ENCODE results near the gene EP400. TPM values are rescaled to one million over a fixed set of nuclear protein-coding genes. Genes with fewer than 3 reads are reported as not detected.

EP400 gene
- total RNA-seq, 1 experiment from 2014 or later, result 61.7 TPM

- Histone ChIP-seq H4K5ac (ENCODE audit: insufficient read length, low read depth, low read length) (no peak overlapping the region), H3K4me2 (ENCODE audit: insufficient read depth, insufficient read length, low read length) (no peak overlapping the region), H3K27ac (ENCODE audit: insufficient read length, low read depth, low read length) (no peak overlapping the region), H3K18ac (ENCODE audit: insufficient read length, low read depth, low read length) (no peak overlapping the region), H3K14ac (ENCODE audit: insufficient read depth, low read length) (no peak overlapping the region), H3K23me2 (ENCODE audit: insufficient read length, low read depth, low read length, poor library complexity, severe bottlenecking) (no peaks in the 10 kb centered on the region), H3K4me1 (ENCODE audit: insufficient read depth, low read length) (no peaks in the 10 kb centered on the region), H4K8ac (replicated peaks; ENCODE audit: insufficient read length, low read depth, low read length) (no peak overlapping the region), H3K4ac (ENCODE audit: low read depth, low read length) (no peak overlapping the region), H3K79me2 (ENCODE audit: insufficient read depth, low read length) (no peaks in the 10 kb centered on the region), H2AK5ac (ENCODE audit: insufficient read length, low read length) (no peak overlapping the region), H2AFZ (ENCODE audit: low read length) (no peak overlapping the region), H3K9ac (ENCODE audit: extremely low read depth, insufficient read length, low read length) (no peak overlapping the region), H2BK120ac (ENCODE audit: low read depth, low read length, poor library complexity, severe bottlenecking) (no peak overlapping the region), H4K91ac (ENCODE audit: insufficient read length, low read depth, low read length) (no peak overlapping the region), H4K20me1 (ENCODE audit: control insufficient read depth, insufficient read depth, insufficient read length) (no peaks in the 10 kb centered on the region), H2BK5ac (ENCODE audit: insufficient read length, low read length) (no peak overlapping the region), H2BK20ac (ENCODE audit: low read depth, low read length, poor library complexity, severe bottlenecking) (no peak overlapping the region), H3K23ac (ENCODE audit: insufficient read length, low read depth, low read length) (no peak overlapping the region), H2BK12ac (ENCODE audit: insufficient read length, low read depth, low read length) (no peak overlapping the region), H3K79me1 (ENCODE audit: insufficient read depth, low read depth, low read length, poor library complexity, severe bottlenecking) (no peaks in the 10 kb centered on the region), H3K9me3 (ENCODE audit: control insufficient read depth, low read depth, low read length) (no peaks in the 10 kb centered on the region), H2BK15ac (ENCODE audit: low read depth, low read length) (no peak overlapping the region), H3K56ac (ENCODE audit: insufficient read length, low read depth, low read length) (no peak overlapping the region), H3K27me3 (ENCODE audit: insufficient read depth, low read length) (no peaks in the 10 kb centered on the region), H3T11ph (ENCODE audit: low read length) (no peak overlapping the region)
- Mint-ChIP-seq H3K27me3 (ENCODE audit: low read depth) (no peaks in the 10 kb centered on the region), H3K4me1 (no peaks in the 10 kb centered on the region), H3K9me3 (no peaks in the 10 kb centered on the region), H3K27ac (peak overlapping the region in 1 of 3 experiments; percentile 64; a peak in 2 of 7 replicates), H3K36me3 (ENCODE audit: insufficient read depth in 1 of 3, low read depth in 3 of 3) (peaks cover 31 to 75% (median 73%) of the 10 kb centered on the region in 3 experiments; a peak in 6 of 7 replicates), H3K4me3 (no peak overlapping the region)
- TF ChIP-seq CTCF (conservative IDR thresholded peaks at IDR 0.05), result no peak
- DNase-seq, result no peak
- no CpG with 5 or more reads among the region's 13 CpGs for WGBS (ENCODE audit: extremely low coverage, insufficient read length, low lambda C conversion rate)
Observed at GRCh38 chr12:132066345-132066685, 116.6 kb downstream of the EP400 start.
